Thoracic aorta (tissue), 2 donors: ENCODE data around the gene GADD45A. TPM values are rescaled to one million over a fixed set of nuclear protein-coding genes. Genes with fewer than 3 reads are reported as not detected.

ENCODE experiments used
- ATAC-seq: fragments of 150-250 bp; one replicate; pipeline ENCODE4 v1.8.0; 2017; ENCODE audit warnings: low read depth; ENCODE audit not compliant: insufficient number of reproducible peaks, low FRiP score
- DNase-seq: peaks from one replicate; pipeline ENCODE4 v3.0.0-alpha.2; 2020; ENCODE audit warnings: low spot score
- H3K27ac ChIP-seq, 2 donors: fragments of 200-600 bp; sonication (generic); 1 replicate in 1 of 2; 2 replicates in 1 of 2; pipeline ENCODE4 v1.5.1; 2016; ENCODE audit warnings: mild to moderate bottlenecking in 2 of 2, moderate library complexity in 2 of 2
- H3K27me3 ChIP-seq: fragments of 200-600 bp; sonication (generic); replicated peaks from 2 replicates; pipeline ENCODE4 v1.6.0; 2016; ENCODE audit warnings: mild to moderate bottlenecking; ENCODE audit not compliant: insufficient read depth
- H3K36me3 ChIP-seq: fragments of 200-600 bp; sonication (generic); one replicate; pipeline ENCODE4 v1.5.1; 2016
- H3K4me1 ChIP-seq, 2 donors: fragments of 200-600 bp; sonication (generic); 1 replicate in 1 of 2; 2 replicates in 1 of 2; pipeline versions ENCODE4 v1.5.1 to v1.6.0; 2016; ENCODE audit warnings: low read depth in 2 of 2, mild to moderate bottlenecking in 1 of 2; ENCODE audit not compliant: control insufficient read depth in 1 of 2
- H3K4me3 ChIP-seq: fragments of 200-600 bp; sonication (generic); 2 replicates; pipeline ENCODE4 v1.5.1; 2016; ENCODE audit warnings: mild to moderate bottlenecking
- H3K9me3 ChIP-seq: fragments of 200-600 bp; sonication (generic); 2 replicates; pipeline ENCODE4 v1.5.1; 2016
- total RNA-seq, 2 donors: library from RNA; depleted of rRNA; stranded (reverse); fragments of >200 nt; gene quantifications; one replicate each; pipeline versions ENCODE4 v1.1.0 to v1.2.3, GENCODE V29; 2016
- TF ChIP-seq, protein P1 (sequence below): fragments of 200-600 bp; sonication (generic); IDR thresholded peaks from one replicate; pipeline ENCODE4 v1.5.1; 2019; ENCODE audit warnings: antibody characterized with exemption

The GADD45A gene
- total RNA-seq, 2 donors from 2014 or later, result 227 to 262 TPM

DNA sequence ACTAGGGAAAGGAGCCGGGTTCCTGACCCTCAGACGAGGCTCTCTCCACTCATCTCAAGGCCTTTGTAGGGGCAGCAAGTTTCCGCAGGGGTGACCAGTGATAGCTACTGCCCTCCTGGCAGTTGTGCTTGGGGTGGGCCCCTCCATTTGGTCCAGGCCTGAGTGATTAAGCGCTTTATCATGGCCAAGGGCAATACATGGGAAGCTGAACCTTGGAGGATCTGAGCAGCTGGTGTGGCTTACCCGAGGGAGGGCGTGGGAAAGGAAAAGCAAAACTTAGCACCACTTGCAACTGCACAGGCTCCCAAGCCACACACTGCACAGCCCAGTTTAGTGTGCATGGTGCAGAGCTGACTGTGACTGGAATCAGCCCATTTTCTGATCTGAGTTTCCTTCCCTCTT lies 47.8 kb downstream of the GADD45A start:
- ATAC-seq (peak; percentile 48), DNase-seq (no peak)
- TF ChIP-seq, protein P1, sequence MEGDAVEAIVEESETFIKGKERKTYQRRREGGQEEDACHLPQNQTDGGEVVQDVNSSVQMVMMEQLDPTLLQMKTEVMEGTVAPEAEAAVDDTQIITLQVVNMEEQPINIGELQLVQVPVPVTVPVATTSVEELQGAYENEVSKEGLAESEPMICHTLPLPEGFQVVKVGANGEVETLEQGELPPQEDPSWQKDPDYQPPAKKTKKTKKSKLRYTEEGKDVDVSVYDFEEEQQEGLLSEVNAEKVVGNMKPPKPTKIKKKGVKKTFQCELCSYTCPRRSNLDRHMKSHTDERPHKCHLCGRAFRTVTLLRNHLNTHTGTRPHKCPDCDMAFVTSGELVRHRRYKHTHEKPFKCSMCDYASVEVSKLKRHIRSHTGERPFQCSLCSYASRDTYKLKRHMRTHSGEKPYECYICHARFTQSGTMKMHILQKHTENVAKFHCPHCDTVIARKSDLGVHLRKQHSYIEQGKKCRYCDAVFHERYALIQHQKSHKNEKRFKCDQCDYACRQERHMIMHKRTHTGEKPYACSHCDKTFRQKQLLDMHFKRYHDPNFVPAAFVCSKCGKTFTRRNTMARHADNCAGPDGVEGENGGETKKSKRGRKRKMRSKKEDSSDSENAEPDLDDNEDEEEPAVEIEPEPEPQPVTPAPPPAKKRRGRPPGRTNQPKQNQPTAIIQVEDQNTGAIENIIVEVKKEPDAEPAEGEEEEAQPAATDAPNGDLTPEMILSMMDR, result no peak
- Histone ChIP-seq H3K36me3 (no peaks in the 10 kb centered on the region), H3K27me3 (no peaks in the 10 kb centered on the region), H3K9me3 (no peaks in the 10 kb centered on the region), H3K4me1 (peaks cover 37 to 62% of the 10 kb centered on the region in 2 donors), H3K27ac (peak overlapping the region; percentile 61 to 74), H3K4me3 (no peak overlapping the region)

DNA sequence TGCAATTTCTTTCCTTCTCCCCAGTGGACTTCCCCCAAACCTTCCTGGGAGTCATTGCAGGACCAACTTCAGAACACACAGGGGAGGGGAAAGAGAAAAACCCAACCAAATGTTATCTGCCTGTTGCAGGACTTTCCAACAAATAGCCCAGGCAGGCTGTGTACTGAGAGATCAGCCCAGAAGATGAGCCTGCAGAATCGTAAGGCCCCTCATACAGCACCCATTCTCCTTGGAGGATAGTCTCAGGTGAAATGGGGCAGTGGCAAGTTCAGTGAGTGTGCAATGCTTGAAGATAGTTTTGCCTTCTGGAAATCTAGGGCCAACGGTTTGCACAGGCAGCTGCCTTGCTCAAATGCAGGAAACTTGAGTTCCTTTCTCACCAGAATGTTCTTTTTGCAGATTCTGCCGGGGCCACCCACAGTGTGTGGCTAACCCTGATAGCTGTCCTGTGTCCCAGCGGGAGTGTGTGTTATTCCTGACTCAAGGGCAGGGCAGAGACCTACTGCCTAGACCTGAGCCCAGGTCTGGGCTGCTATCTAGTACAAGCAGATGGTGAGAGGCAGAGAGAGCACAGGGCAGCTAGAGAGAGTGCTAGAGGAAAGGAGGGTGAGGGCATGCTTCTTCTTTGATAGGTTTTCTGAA lies 48.8 kb downstream of the GADD45A start:
- Histone ChIP-seq H3K27ac (peak overlapping the region; percentile 74 to 84), H3K27me3 (no peaks in the 10 kb centered on the region), H3K4me1 (peaks cover 38 to 72% of the 10 kb centered on the region in 2 donors), H3K4me3 (no peak overlapping the region), H3K36me3 (no peaks in the 10 kb centered on the region), H3K9me3 (no peaks in the 10 kb centered on the region)
- TF ChIP-seq, protein P1, result no peak
- DNase-seq (no peak), ATAC-seq (no peak)

DNA sequence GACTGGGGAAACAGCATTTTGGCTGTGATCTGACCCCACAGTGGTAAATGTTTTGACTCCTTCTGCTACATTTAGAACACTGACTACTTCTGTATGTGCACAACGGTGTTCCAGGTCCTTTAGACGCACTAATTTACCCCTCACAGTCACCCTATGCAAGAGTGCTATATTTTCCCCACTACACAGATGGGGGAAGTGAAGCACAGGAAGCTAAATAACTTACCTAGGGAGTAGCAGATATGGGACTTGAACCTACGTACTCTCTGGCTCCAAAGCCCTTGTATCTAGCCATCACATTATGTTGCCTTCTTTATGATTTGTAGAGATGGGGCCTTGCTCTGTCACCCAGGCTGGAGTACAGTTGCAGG lies 49.3 kb downstream of the GADD45A start:
- Histone ChIP-seq H3K9me3 (no peaks in the 10 kb centered on the region), H3K4me1 (peaks cover 38 to 77% of the 10 kb centered on the region in 2 donors), H3K27me3 (no peaks in the 10 kb centered on the region), H3K4me3 (no peak overlapping the region), H3K36me3 (no peaks in the 10 kb centered on the region), H3K27ac (peak overlapping the region; percentile 74 to 84)
- no peak for DNase-seq
- TF ChIP-seq, protein P1, result no peak
- no peak for ATAC-seq

DNA sequence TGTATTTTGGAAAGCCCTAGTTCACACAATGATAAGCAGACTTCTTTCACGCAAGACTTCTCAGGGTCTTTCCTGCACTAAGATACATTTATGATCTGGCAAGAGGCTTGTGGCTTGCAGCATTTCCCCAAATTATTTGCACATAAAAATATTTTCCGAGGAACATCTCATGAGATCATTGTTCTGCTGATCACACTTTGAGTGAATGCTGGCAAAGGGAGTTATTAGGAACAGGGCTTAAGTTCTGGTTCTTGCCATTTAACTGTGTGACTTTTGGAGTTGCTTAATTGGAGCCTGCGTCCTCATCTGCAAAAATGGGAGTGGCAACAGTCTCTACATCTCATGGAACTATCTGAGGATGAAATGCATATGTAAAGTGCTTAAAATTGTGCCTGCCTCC lies 50.2 kb downstream of the GADD45A start:
- no peaks in the 10 kb centered on the region for H3K9me3 ChIP-seq
- peaks cover 42 to 86% of the 10 kb centered on the region in 2 donors for H3K4me1 ChIP-seq
- no peak overlapping the region for H3K4me3 ChIP-seq
- TF ChIP-seq, protein P1, result no peak
- no peaks in the 10 kb centered on the region for H3K36me3 ChIP-seq
- ATAC-seq (no peak), DNase-seq (no peak)
- H3K27me3 ChIP-seq, result no peaks in the 10 kb centered on the region
- H3K27ac ChIP-seq, result peak overlapping the region; percentile 74 to 84

DNA sequence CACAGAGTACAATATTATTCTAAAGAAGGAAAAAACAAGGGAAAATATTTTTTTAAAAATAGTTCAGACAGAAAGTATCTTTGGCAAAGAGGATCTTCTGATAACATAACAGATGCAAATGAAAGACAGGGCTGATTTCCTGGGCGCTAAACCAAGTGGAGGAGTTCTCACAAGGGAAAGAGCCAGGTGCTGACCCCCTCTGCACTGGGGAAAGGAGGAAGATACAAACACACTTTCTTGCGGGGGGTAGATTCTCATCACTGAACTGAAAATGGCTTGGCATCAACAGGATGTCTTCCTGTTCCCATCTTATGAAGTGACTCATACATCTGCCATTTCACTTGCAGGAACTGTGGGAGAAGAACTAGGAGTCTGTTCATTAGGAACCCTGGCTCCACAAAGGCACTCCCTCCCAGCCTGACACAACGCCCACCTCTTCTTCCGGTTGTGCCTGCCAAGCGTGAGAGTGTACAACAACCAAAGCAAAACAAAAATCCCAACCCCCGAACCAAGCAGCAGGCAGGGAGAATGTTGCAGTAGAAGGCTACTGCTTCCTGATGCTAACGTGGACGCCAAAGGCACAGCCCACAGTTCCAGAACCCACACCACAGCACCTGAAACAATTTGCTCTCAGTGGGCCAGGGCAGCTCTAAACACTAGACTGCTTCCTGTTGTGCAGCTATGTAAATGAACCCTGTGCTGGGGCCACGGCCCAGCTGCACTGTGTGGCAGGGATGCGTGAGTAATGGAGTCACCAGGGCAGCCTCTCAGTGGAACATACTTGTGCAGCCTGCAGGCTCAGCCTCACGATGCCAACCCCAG lies 51.0 kb downstream of the GADD45A start:
- DNase-seq (peak; percentile 77), ATAC-seq (peak; percentile 74)
- H3K36me3 ChIP-seq, result no peaks in the 10 kb centered on the region
- no peaks in the 10 kb centered on the region for H3K9me3 ChIP-seq
- H3K27me3 ChIP-seq, result no peaks in the 10 kb centered on the region
- H3K4me1 ChIP-seq, result peaks cover 50 to 94% of the 10 kb centered on the region in 2 donors
- H3K4me3 ChIP-seq, result peak overlapping the region; percentile 22
- peak overlapping the region; percentile 74 to 84 for H3K27ac ChIP-seq
- TF ChIP-seq, protein P1, result no peak
